IPS DF 4.7 (cell line): ENCODE data around the gene PLEKHD1.
A peak's percentile ranks its signal among the peaks of the same experiment; 100 is the strongest.

Source experiments
- DNase-seq: peaks from one replicate; pipeline ENCODE4 v3.0.0-alpha.2; 2013; ENCODE audit warnings: low spot score; ENCODE audit errors: extremely low read depth

PLEKHD1 gene

DNA sequence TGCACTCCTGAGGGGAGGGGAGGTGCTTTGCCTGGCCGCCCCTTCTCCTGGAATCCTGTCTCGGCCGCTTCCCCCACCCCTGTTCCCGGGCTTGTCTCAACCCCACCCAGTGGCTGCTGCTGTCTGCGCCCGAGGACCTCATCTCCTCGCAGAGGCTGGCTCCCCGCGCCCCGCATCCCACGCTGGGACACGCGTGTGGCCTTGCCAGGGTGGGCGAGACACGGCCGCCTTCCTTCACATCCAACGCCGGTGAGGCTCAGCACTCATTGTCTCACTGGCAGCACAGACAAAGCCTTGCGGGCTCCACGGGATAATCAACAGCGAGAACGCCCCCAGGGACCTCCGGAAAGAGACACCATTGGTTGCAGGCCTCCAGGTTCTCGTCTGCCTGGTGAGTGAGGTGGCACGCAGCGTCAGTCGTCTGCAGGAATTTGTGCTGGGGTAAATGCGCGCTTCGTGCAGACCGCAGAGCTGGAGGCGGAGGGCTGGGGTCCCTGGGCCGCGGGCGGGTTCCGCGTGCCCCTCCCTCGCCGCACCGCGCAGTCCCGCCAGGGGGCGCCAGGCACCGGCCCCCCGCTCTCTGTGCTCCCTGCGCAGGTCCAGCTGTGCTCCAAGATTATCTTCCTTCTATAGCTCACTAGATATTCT lies 63.3 kb downstream of the PLEKHD1 start:
- DNase-seq, result no peak

DNA sequence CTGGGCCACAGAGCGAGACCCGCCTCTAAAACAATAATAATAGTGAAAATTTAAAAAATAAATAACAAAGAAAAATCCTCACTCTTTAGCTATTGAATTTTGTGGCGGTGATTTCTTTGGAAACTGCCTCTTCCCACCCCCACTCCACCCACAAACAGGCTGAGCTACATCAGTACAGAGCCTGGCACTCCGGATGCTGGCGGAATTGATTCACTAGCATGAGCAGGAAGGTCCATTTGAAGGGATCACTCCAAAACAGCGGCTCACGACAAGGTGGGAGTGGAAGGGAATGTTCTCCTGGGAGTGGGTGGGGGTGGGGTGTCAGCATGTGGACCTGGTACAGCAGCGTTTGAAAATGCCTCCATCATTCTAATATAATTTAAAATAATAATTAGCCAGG lies 64.0 kb downstream of the PLEKHD1 start:
- no peak for DNase-seq

DNA sequence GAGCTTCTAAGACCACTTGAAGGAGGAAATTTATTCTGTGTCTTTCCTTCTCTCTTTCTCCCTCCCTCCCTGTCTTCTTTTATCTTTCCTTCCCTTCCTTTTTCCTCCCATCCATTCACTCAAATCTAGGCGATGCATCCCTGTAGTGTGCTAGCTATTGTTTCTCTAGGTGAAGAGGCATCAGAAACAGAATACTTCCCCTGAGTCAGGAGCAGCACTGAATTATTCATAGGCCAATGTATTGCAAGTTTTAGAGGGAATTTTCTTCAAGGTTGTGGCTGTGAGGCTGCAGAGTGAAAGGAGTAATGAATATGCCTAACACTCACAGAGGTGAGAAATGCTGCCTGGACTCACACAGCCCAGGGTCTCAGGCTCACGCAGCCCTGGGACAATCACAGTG lies 67.0 kb downstream of the PLEKHD1 start:
- DNase-seq, result no peak

DNA sequence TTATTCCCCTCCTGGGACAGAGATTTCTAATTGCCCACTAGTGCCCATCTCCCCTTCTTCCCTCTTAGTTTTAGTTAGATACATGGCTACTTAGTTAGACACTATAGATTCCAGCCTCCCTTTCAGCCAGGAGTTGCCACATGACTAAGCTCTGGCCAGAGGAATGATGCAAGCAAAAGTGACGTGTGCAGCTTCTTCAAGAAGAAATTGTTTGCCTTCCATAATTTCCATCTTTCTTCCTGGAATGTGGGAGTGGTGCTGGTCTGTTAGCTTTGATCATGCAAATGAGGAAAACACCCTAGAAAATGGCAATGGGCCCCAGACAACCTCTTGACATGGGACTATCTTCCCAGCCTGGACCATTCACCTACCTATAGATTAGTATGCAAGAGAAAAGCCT lies 68.7 kb downstream of the PLEKHD1 start:
- no peak for DNase-seq

DNA sequence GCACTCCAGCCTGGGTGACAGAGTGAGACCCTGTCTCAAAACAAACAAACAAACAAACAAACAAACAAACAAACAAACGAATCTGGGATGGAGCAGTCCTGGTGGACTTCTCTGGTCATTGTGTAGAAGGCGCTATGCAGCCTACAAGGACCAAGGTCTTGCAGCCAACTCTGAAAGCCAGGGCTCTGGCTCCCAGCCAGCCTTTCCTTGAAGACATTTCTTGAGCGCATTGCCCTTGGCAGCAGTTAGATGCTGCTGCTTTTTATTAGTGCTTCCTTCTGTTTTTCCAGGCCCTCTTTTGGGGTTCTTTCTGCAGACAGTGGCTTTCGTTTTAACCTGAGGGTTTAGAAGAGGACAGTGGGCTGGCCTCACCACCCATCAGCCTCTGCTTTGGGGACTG lies 70.0 kb downstream of the PLEKHD1 start:
- DNase-seq, result no peak

DNA sequence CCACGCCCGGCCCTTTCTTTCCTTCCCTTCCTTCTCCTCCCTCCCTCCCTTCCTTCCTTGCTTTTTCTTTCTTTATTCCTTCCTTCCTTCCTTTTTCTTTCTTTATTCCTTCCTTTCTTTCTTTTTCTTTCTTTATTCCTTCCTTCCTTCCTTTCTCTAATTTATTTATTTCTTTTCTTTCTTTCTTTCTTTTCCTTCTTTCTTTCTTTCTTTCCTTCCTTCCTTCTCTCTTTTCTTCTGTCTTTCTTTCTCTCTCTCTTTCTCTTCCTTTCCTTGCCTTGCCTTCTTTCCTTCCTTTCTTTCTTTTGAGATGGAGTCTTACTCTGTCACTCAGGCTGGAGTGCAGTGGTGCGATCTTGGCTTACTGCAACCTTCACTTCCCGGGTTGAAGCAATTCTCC lies 74.2 kb downstream of the PLEKHD1 start:
- no peak for DNase-seq

DNA sequence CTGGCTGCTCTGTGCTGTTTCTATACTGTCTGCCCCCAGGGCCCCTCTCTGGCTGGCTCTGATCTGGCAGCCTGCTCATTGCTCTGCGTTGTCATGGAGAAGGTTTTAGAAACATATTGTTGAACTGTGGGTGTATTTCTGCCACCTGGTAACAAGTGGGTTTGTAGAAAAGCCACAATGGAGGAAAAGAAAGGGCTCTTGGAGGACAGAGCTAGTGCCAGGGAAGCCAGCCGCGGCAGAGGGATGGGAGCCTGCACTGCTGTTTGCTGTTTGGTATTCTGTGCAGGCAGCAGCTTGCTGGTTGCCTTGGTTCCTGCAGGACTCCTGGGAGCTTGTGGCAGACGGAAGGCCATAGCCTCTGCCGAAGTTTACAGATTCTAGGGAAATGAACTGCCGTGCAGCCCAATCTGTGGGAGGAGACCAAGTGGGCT lies 75.1 kb downstream of the PLEKHD1 start:
- no peak for DNase-seq

DNA sequence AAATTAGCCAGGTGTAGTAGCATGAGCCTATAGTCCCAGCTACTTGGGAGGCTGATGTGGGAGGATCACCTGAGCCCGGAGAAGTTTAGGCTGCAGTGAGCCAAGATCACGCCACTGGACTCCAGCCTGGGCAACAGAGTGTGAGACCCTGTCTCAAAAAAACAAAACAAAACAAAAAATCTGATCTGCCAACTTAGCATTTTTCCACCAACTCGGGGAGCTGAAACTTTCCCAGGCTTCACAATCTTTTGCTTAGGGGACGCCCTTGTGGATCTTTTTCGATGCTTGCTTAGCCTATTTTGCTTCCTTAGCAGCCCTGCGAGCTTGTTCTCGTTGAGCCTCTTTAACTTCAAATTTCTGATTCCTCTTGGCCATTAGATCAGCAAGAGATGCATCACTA lies 76.3 kb downstream of the PLEKHD1 start:
- DNase-seq, result no peak

DNA sequence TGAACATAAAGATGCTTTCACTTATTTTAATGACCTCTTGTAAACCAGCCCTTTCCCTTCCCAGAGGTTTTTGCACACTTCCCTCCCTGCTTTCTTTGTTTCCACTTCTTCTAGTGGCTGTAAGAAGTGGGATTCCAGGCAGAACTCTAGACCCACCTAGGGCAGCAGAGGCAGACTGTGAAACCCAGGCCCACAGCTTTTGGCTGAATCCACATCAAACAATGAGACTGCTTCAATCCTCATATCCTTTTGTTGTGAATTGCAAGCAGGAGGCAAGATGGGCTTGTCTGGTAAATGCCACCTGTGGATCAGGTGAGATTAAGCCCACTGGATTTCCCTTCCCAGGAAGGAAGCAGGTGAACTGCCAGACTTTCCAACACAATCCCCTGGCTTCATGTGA lies 77.4 kb downstream of the PLEKHD1 start:
- no peak for DNase-seq

DNA sequence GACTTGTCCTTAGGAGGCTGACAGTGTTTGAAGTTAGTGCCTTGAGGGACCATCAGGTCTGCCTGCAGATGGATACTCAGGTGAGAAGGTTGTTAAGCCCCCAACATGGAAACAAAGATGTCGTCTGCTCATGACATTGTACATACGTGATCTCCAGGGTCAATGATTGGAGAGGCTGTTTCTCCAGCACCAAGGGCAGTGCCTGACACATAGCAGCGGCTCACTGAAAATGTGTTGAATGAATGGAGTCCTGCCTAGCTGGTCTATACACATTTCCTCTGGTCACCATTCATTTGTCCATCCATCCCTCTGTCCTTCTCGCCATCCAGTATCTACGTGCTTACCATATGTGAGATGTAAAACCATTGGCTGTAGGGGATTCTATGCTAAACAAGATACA lies 83.0 kb downstream of the PLEKHD1 start:
- no peak for DNase-seq

DNA sequence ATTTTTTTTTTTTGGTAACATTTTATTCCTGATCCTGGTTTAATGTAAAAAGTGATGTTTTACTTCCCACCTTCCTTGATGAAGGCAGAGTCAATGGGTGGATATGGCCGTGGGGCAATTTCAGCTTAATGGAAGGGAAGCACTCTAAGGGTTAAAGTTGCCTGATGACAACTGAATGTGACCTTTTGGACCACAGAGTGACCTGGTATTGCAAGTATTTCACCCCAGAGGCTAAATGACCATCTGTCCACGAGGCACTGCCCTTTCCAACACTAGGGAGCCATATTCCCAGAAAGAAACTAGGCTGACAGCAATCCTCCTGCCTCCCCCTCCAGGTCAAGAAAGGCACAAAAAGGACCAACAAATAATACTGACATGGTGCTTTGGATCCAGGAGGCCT lies 85.3 kb downstream of the PLEKHD1 start:
- no peak for DNase-seq

DNA sequence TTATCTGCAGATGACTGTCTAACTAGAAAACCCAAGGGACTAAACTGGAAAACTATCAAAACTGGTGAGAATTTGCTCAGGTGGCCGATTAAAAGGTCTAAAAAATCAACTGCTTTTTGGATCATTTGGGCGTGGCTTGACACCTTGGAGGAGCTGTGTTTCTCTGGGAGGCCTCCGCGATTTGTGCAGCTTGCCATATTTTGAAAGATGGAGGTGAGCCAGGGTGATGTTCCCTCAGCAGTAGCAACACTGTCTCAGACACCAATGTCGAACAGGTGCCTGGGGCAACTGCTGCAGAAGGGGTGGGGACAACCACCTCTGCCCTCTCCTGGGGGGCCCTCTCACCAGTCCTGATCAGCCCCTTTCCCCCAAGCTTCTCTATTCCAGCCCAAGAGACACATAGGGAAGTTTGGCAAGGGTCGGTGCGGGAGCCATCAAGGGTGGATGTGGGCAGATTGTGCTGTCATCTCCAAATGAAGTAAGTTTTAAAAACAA lies 86.4 kb downstream of the PLEKHD1 start:
- DNase-seq, result no peak

DNA sequence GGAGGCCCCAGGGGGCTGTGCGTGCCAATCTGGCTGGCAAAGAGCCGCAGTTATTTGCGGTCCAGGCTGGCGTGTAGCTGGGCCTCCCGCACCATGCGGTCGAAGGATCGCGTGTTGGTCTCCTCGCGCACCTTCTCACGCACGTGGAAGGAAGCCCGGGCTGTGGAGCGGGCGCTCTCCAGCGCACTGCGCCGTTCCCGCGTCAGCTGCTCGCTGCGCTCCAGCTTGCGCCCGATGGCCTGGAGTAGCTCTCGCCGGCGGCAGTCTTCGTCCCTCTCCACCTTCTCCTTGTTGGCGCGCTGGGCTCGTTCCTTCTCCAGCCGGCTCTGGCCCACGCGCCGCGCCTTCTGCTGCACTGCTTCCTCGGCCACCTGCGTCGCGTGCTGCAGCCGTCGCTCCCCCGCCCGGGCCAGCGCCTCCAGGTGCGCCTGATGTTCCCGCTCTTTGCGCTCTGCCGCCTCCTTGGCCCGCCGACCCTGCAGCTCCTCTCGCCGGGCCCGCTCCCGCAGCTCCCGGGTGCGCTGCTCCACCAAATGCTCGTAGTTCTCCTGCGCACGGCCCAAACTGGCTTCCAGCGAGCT lies 87.0 kb downstream of the PLEKHD1 start:
- no peak for DNase-seq

DNA sequence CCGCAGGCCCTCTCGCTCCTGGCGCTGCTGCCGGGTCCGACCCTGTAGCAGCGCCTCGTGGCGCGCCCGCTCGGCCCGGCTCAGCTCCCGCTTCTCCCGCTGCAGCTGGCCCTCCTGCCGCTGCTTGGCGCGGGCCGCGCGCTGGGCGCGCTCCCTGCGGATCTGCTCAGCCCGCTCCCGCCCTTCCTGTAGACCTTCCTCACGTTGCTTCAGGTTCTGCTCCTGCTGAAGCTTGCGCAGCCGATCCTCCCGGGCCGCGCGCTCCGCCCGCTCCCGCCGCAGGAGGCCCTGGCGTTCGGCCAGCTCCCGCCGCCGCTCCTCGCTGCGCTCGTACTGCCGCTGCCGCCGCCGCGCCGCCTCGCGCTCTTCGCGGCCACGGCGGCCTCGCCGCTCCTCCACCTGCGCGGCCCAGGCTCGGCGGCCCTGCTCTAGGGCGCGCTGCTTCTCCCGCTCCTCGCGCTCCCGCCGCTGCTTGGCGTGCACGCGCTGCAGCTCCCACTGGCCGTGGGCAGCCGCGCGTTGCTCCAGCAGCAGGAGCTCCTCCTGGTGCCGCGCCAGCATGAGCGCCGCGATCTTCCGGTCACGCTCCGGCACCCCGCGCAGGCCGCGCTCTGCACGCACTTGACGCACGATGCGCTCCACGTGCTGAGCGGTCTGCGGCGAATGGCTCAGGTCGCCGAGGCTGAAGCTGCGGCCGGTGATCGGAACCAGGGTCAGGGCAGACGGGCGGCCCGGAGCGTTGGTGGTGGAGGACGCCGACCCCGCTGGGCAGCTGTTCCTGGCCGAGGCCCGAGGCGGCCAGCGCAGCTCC lies 87.7 kb downstream of the PLEKHD1 start:
- DNase-seq, result no peak

DNA sequence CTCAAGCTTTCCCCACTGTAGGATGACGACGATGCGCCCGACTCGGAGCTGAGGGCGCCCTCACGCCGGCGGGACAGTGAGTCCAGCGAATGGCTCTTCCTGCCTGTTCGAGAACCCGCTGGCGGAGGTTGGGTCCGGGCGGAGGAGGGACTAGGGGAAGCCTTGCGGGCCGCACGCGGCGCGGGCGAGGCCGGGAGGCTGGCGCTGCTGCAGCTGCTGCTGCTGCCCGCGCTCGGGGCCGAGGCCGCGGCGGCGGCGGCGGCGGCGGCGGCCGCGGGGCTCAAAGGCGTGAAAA lies 88.3 kb downstream of the PLEKHD1 start:
- DNase-seq, result no peak

DNA sequence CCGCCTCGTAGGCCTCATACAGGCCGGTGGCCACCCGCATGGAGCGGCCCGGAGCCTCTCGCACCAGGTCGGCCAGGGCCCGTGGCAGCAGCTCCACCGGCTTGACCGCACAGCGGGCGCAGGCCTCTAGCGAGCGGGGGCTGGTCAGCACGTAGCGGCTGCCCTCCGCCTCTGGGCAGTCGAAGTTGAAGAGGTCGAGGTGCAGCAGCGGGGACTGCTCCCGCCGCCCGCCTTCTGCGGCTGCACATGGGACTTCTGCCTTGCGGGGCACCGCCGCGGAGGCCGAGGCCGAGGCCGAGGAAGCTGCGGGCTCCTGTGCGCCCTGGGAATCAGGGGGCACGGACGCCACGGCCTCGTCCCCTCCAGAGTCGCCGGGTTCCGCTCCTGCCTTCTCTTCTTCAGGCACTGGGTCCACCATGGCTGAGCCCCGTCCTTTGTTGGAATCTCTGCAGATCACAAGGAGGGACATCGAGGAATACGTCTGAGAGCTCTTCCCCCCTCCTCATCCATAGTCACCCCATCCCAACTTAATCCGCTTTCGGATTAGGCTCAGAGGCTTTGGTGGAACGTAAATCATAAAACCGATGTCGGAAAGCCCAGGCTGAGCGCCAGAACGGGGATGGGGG lies 88.8 kb downstream of the PLEKHD1 start:
- no peak for DNase-seq

DNA sequence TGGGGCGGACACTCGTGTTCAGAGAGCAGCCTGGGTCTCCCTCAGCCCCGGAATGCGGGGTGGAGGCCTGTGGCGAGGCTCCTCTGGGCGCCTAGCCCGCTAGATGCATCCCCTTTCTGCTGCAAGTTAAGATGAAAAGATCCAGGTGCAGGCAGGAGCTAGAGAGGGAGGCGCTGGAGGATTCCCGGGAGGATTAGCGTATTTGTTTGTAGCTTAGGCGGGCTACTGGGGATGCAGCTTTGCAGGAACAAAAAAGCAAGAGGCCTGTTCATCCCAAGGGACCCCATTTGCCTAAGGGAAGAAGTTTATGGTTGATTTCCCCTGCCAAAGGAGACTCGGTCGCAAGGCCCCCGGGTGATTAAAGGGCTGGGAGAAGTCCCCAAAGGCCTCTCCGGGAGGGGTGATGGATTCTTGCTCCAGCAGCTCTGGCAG lies 89.3 kb downstream of the PLEKHD1 start:
- no peak for DNase-seq

DNA sequence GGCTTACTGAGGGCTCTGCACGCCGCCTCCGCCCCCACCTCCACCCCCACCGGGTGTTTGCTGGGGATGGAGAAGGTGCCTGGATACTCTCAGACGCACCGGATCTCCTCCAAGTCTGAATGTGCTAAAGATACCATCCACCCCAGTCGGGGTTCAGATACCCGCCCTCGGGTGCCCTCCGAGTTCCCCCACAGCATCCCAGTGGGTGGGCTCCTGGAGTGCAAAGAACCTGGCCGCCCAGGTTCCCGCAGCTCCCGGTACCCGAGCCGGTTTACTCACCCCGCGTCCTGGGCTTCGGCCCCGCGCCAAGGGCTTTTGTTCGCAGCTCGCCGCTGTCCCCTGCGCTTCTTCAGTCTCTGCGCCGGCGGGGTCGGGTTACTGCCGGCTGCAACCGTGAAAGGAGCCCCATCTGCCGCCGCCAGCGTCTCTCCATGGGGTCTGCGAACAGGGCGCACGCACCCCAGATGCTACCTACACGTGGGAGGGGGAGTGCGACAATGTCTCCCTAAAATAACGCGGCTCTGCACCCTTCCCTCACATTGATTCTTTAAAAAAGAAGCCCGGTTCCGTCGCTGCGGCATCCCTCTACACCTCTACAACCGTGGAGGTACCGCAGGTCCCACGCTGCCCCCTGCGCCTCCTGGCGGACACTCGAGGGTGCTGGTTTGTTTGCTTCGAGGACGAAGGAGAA lies 89.9 kb downstream of the PLEKHD1 start, which contains the start of gene CCDC177:
TSS of gene CCDC177 (minus strand) at position 609 of the 691 bp plus-strand sequence. CDS start 1,249 bp downstream, outside the sequence.
- DNase-seq, result no peak

DNA sequence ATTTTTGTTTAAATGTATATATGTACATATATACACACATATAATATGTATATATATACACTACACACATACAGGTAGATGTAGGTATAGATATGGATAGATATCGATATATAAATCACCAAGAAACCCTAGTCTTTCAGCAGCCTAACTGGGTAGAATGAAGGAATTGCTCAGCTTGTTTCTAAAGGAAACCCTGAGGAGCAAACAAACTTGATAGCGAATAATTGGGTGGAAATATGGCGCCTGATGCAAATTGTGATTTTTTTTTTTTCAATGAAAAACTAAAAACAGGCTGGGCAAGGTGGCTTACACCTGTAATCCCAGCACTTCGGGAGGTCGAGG lies 90.4 kb downstream of the PLEKHD1 start:
- DNase-seq, result no peak

DNA sequence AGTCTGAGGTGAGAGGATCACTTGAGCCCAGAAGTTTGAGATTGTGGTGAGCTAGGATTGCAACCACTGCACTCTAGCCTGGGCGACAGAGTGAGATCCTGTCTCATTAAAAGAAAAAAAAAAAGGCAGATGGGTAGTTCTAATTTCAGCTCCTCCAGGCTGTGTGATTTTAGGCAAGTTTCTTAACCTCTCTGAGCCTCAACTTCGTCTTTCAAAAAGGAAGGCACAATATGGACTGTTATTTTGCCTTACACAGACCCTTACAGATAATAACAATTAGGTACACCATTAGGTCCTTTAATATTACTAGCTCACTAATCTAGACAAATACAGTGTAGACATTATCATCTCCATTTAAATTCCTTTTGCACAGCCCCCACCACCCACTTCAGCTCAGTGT lies 94.9 kb downstream of the PLEKHD1 start:
- DNase-seq, result no peak

DNA sequence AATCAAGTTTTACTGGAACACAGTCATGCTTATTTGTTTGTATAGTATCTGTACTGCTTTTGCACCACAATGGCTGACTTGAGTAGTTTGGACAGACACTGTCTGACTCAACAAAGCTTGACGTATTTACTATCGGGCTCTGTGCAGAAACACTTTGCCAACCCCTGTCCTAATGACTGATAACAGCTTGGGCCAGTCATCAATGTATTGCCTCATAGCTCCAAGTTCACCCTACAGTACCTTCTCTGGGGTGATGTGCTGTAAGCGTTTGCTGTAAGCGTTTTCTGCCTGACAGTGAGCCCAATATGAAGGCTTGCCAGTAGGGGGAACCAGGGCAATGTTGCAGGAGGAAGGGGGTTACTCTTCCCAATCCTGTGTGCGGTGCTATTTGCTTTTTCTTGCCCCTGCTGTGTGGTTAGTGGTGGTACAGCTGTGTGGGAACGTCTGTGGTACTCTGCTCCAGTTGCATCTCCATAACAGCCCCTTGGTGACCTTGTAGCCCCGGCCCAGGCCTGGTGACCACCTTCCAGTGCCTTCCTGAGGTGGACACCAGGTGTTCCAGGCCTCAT lies 95.6 kb downstream of the PLEKHD1 start:
- peak; percentile 75 for DNase-seq
